Heart right ventricle (tissue), 16 donors: ENCODE data around the gene GPR61. TPM values are rescaled to one million over a fixed set of nuclear protein-coding genes. Genes with fewer than 3 reads are reported as not detected.

Source experiments
- ATAC-seq, 8 donors: fragments of 200-7000 bp; cut with Tn5 transposase; one replicate each; pipeline ENCODE4 v1.9.1; 2020; ENCODE audit warnings: mild to moderate bottlenecking in 8 of 8, moderate library complexity in 8 of 8, moderate number of reproducible peaks in 1 of 8
- DNase-seq, 2 donors: peaks; one replicate each; pipeline ENCODE4 v3.0.0-alpha.2; 2020
- H3K27ac ChIP-seq, 10 donors: fragments of 200-600 bp; sonication (generic) in 2 of 10; one replicate each; pipeline versions ENCODE4 v1.5.0 to v1.8.0; 2020 to 2022; ENCODE audit warnings: mild to moderate bottlenecking in 3 of 10
- H3K27me3 ChIP-seq, 7 donors: fragments of 200-600 bp; one replicate each; pipeline ENCODE4 v1.8.0; 2021 to 2022; ENCODE audit warnings: mild to moderate bottlenecking in 2 of 7
- H3K36me3 ChIP-seq, 9 donors: fragments of 200-600 bp; sonication (generic) in 1 of 9; one replicate each; pipeline versions ENCODE4 v1.5.0 to v1.8.0; 2020 to 2022; ENCODE audit warnings: mild to moderate bottlenecking in 2 of 9
- H3K4me1 ChIP-seq, 9 donors: fragments of 200-600 bp; sonication (generic) in 1 of 9; one replicate each; pipeline versions ENCODE4 v1.5.0 to v1.8.0; 2020 to 2022; ENCODE audit warnings: mild to moderate bottlenecking in 4 of 9
- H3K4me3 ChIP-seq, 10 donors: fragments of 200-600 bp; sonication (generic) in 2 of 10; one replicate each; pipeline versions ENCODE4 v1.5.0 to v1.8.0; 2020 to 2022; ENCODE audit warnings: mild to moderate bottlenecking in 7 of 10, moderate library complexity in 2 of 10
- H3K9me3 ChIP-seq, 11 donors: fragments of 200-600 bp in 10 of 11; sonication (generic) in 2 of 11; one replicate each; pipeline versions ENCODE4 v1.5.0 to v1.8.0; 2013 to 2022; ENCODE audit warnings: mild to moderate bottlenecking in 2 of 11, control low read depth in 1 of 11, moderate library complexity in 1 of 11
- WGBS, 2 donors: extraction: QIAGEN DNeasy Blood & Tissue Kit; methylation state at CpG; one replicate each; pipeline ENCODE4 v1.1.7; 2013; ENCODE audit warnings: inconsistent platforms in 1 of 2; 5-methylcytosine and 5-hydroxymethylcytosine counted together
- intact Hi-C, 10 donors: fragments of 100-400 bp; cut with DNase I; formaldehyde crosslinking; loops; one replicate each; pipeline versions ENCODE4 v1.11.1 to v1.14.2; 2022
- polyA plus RNA-seq, 2 donors: library from polyadenylated mRNA; stranded (reverse); fragments of 200-250 nt; gene quantifications; one replicate each; pipeline ENCODE4 v1.2.3, GENCODE V29; 2013
- total RNA-seq, 10 donors: library from RNA; stranded (reverse); fragmentation: NEBNext Ultra II Directional in 3 of 10; extraction: Animal tissue kit (Norgen Biotek cat#: 25700) in 3 of 10; gene quantifications; one replicate each; pipeline versions ENCODE4 v1.2.1 to v1.2.4, GENCODE V29; 2021 to 2023
- TF ChIP-seq, protein P1 (sequence below), 9 donors: fragments of 200-600 bp; sonication (generic) in 2 of 9; IDR thresholded peaks; one replicate each; pipeline versions ENCODE4 v1.5.0 to v1.8.0; 2021 to 2022; ENCODE audit warnings: antibody characterized with exemption in 9 of 9, mild to moderate bottlenecking in 5 of 9, moderate library complexity in 1 of 9
- donor health status: Arrhythmogenic right ventricular cardiomyopathy.
- donor health status: ischemic (EF 13 %, LVEDD 7.1; RV severe dilation, severe dysfunction).
- donor health status: healthy with polysubstance abuse.
- donor health status: DM: no; HTN: yes; CAD: no.
- donor health status: DM: no; HTN: no; CAD: no.
- donor health status: ischemic (EF 25% LVEDD 6.9; RV normal size, moderate dysfunction).
- donor health status: ischemic (EF 25% LVEDD 5.7; RV mildly dilated, moderate dysfunction).
- donor health status: healthy.
- donor health status: DM: yes; HTN: yes; CAD: no.
- donor health status: Ischemic cardiomyopathy.
- donor health status: ischemic (EF 35%, LVEDD 5.7; RV mildly dilated, moderate dysfunction).
- donor health status: nonischemic (EF 11% LVEDD 7.7; RV severe dilation, severe dysfunction).
- donor health status: DM: yes; HTN: yes; CAD: no.
- donor health status: PGD.
- donor health status: ischemic (EF 29% LVEDD 5.4; RV normal size, mild dysfunction).
- donor health status: nonischemic (EF 23%, LVEDD 6.1; RV moderate dilation, normal function).

Gene GPR61
- total and polyA plus RNA-seq, 12 donors = 0.11 to 1.0 (median 0.31) TPM; not detected in 4

- 56 to 70% methylated on average over 3 of the region's 3 CpGs for WGBS, 2 donors
- no peaks in the 10 kb centered on the region for H3K27me3 ChIP-seq
- no peak overlapping the region for H3K27ac ChIP-seq
Measured at GRCh38 chr1:109565241-109565640, 25.6 kb downstream of the GPR61 start.

GRCh38 chr1:109566982-109567381 lies 27.3 kb downstream of the GPR61 start:
- 35 to 42% methylated on average over 1 of the region's 1 CpG for WGBS, 2 donors
- H3K27ac ChIP-seq = peak overlapping the region in 3 of 10 donors; percentile 27 to 59 (median 37)

More at GRCh38 chr1:109565241-109565640, 25.6 kb downstream of the GPR61 start:
- TF ChIP-seq, protein P1, sequence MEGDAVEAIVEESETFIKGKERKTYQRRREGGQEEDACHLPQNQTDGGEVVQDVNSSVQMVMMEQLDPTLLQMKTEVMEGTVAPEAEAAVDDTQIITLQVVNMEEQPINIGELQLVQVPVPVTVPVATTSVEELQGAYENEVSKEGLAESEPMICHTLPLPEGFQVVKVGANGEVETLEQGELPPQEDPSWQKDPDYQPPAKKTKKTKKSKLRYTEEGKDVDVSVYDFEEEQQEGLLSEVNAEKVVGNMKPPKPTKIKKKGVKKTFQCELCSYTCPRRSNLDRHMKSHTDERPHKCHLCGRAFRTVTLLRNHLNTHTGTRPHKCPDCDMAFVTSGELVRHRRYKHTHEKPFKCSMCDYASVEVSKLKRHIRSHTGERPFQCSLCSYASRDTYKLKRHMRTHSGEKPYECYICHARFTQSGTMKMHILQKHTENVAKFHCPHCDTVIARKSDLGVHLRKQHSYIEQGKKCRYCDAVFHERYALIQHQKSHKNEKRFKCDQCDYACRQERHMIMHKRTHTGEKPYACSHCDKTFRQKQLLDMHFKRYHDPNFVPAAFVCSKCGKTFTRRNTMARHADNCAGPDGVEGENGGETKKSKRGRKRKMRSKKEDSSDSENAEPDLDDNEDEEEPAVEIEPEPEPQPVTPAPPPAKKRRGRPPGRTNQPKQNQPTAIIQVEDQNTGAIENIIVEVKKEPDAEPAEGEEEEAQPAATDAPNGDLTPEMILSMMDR (IDR thresholded peaks at IDR 0.05) = no peak
- H3K9me3 ChIP-seq = no peaks in the 10 kb centered on the region
- no peak overlapping the region for H3K4me3 ChIP-seq
- intact Hi-C loops = loop anchor here in 1 of 10 donors (1.0 kb wide), 1 partner anchor 14 kb away; no protein-coding TSS in a partner anchor
- peak in 1 of 8 donors; percentile 21 for ATAC-seq
- H3K4me1 ChIP-seq = peaks cover 0 to 98% (median 92%) of the 10 kb centered on the region in 9 donors
- DNase-seq = no peak
- H3K36me3 ChIP-seq = no peaks in the 10 kb centered on the region

GRCh38 chr1:109567877-109568672 lies 28.4 kb downstream of the GPR61 start:
- Histone ChIP-seq H3K27me3 (no peaks in the 10 kb centered on the region), H3K27ac (peak overlapping the region in 2 of 10 donors; percentile 45 to 59), H3K36me3 (no peaks in the 10 kb centered on the region), H3K4me1 (peaks cover 2 to 98% (median 83%) of the 10 kb centered on the region in 9 donors), H3K4me3 (no peak overlapping the region), H3K9me3 (no peaks in the 10 kb centered on the region)
- TF ChIP-seq, protein P1 (IDR thresholded peaks at IDR 0.05) = no peak
- DNase-seq = no peak
- intact Hi-C loops = no loop called here
- 98 to 99% methylated on average over 4 of the region's 4 CpGs for WGBS, 2 donors
- ATAC-seq = no peak

More at GRCh38 chr1:109566982-109567381, 27.3 kb downstream of the GPR61 start:
- no peaks in the 10 kb centered on the region for H3K36me3 ChIP-seq
- H3K4me3 ChIP-seq = no peak overlapping the region
- ATAC-seq = peak in 4 of 8 donors; percentile 38 to 66 (median 58)
- intact Hi-C loops = no loop called here
- no peaks in the 10 kb centered on the region for H3K27me3 ChIP-seq
- H3K9me3 ChIP-seq = no peaks in the 10 kb centered on the region
- TF ChIP-seq, protein P1 (IDR thresholded peaks at IDR 0.05) = no peak
- H3K4me1 ChIP-seq = peaks cover 2 to 99% (median 92%) of the 10 kb centered on the region in 9 donors
- no peak for DNase-seq

- intact Hi-C loops = no loop called here
Measured at GRCh38 chr1:109569323-109569722, 29.7 kb downstream of the GPR61 start.

More at GRCh38 chr1:109569323-109569722, 29.7 kb downstream of the GPR61 start:
- Histone ChIP-seq H3K27ac (peak overlapping the region in 2 of 10 donors; percentile 23 to 45), H3K36me3 (peaks cover 0 to 7% (median 0%) of the 10 kb centered on the region in 9 donors), H3K9me3 (no peaks in the 10 kb centered on the region), H3K27me3 (no peaks in the 10 kb centered on the region), H3K4me1 (peaks cover 2 to 98% (median 83%) of the 10 kb centered on the region in 9 donors), H3K4me3 (no peak overlapping the region)
- TF ChIP-seq, protein P1 (IDR thresholded peaks at IDR 0.05) = no peak
- 59 to 63% methylated on average over 1 of the region's 1 CpG for WGBS, 2 donors
- no peak for DNase-seq
- ATAC-seq = no peak
